Hepatocyte (in vitro differentiated cells): ENCODE data around the gene FAM20C. TPM values are rescaled to one million over a fixed set of nuclear protein-coding genes. Genes with fewer than 3 reads are reported as not detected.

ENCODE experiments used
- DNase-seq: peaks from one replicate; pipeline ENCODE4 v3.0.0-alpha.2; 2016; ENCODE audit warnings: low spot score
- H2AFZ ChIP-seq: fragments of 200-600 bp; sonication (generic); 2 replicates; pipeline ENCODE4 v1.6.0; 2016; ENCODE audit warnings: antibody characterized with exemption, mild to moderate bottlenecking
- H3K27ac ChIP-seq: fragments of 200-600 bp; sonication (generic); 2 replicates; pipeline ENCODE4 v1.5.1; 2016; ENCODE audit warnings: mild to moderate bottlenecking
- H3K27me3 ChIP-seq: fragments of 200-600 bp; sonication (generic); 2 replicates; pipeline ENCODE4 v1.6.1; 2016
- H3K36me3 ChIP-seq: fragments of 200-600 bp; sonication (generic); replicated peaks from 2 replicates; pipeline ENCODE4 v1.5.1; 2016; ENCODE audit warnings: low read depth; ENCODE audit not compliant: insufficient read depth
- H3K4me1 ChIP-seq: fragments of 200-600 bp; sonication (generic); 2 replicates; pipeline ENCODE4 v1.5.1; 2016; ENCODE audit warnings: mild to moderate bottlenecking, moderate library complexity; ENCODE audit not compliant: insufficient read depth
- H3K4me2 ChIP-seq: fragments of 200-600 bp; sonication (generic); 2 replicates; pipeline ENCODE4 v1.6.0; 2016
- H3K4me3 ChIP-seq: fragments of 200-600 bp; sonication (generic); 2 replicates; pipeline ENCODE4 v1.5.1; 2016; ENCODE audit warnings: mild to moderate bottlenecking
- H3K79me2 ChIP-seq: fragments of 200-600 bp; sonication (generic); 2 replicates; pipeline ENCODE4 v1.6.0; 2017; ENCODE audit warnings: mild to moderate bottlenecking
- H3K9me2 ChIP-seq: fragments of 200-600 bp; sonication (generic); replicated peaks from 2 replicates; pipeline ENCODE4 v1.6.0; 2017; ENCODE audit warnings: mild to moderate bottlenecking; ENCODE audit not compliant: insufficient read depth
- H3K9me3 ChIP-seq: fragments of 200-600 bp; sonication (generic); 2 replicates; pipeline ENCODE4 v1.5.1; 2016; ENCODE audit warnings: low read depth, mild to moderate bottlenecking
- H4K20me1 ChIP-seq: fragments of 200-600 bp; sonication (generic); 2 replicates; pipeline ENCODE4 v1.6.0; 2016; ENCODE audit warnings: mild to moderate bottlenecking; ENCODE audit not compliant: insufficient read depth, poor library complexity, severe bottlenecking
- EZH2 ChIP-seq: fragments of 200-600 bp; sonication (generic); IDR thresholded peaks from 2 replicates; pipeline ENCODE4 v1.6.1; 2016; ENCODE audit warnings: antibody characterized with exemption, mild to moderate bottlenecking, borderline replicate concordance
- EZH2phosphoT487 ChIP-seq: fragments of 200-600 bp; sonication (generic); IDR thresholded peaks from one replicate; pipeline ENCODE4 v1.6.1; 2018; ENCODE audit warnings: antibody characterized with exemption, mild to moderate bottlenecking, low read depth, moderate library complexity; ENCODE audit not compliant: unreplicated experiment, severe bottlenecking
- WGBS: methylation state at CpG from one replicate; pipeline ENCODE4 v1.1.6; 2016; ENCODE audit warnings: low lambda C conversion rate; ENCODE audit errors: missing lambda C conversion rate; 5-methylcytosine and 5-hydroxymethylcytosine counted together
- polyA plus RNA-seq: library from polyadenylated mRNA; unstranded; fragments of >200 nt; fragmentation: Nextera tagmentation; extraction: Ambion mirVana; gene quantifications from 2 replicates; pipeline ENCODE4 v1.2.1, GENCODE V29; 2016
- total RNA-seq: library from RNA; depleted of rRNA; stranded (reverse); fragments of >200 nt; gene quantifications from 2 replicates; pipeline ENCODE4 v1.2.3, GENCODE V29; 2014
- TF ChIP-seq, protein P1 (sequence below): fragments of 200-600 bp; sonication (generic); IDR thresholded peaks from 2 replicates; pipeline ENCODE4 v1.5.1; 2016; ENCODE audit warnings: antibody characterized with exemption, mild to moderate bottlenecking; ENCODE audit not compliant: poor library complexity

FAM20C gene
- total and polyA plus RNA-seq, 2 experiments from 2014 or later = 24.4 to 42.5 TPM

DNA sequence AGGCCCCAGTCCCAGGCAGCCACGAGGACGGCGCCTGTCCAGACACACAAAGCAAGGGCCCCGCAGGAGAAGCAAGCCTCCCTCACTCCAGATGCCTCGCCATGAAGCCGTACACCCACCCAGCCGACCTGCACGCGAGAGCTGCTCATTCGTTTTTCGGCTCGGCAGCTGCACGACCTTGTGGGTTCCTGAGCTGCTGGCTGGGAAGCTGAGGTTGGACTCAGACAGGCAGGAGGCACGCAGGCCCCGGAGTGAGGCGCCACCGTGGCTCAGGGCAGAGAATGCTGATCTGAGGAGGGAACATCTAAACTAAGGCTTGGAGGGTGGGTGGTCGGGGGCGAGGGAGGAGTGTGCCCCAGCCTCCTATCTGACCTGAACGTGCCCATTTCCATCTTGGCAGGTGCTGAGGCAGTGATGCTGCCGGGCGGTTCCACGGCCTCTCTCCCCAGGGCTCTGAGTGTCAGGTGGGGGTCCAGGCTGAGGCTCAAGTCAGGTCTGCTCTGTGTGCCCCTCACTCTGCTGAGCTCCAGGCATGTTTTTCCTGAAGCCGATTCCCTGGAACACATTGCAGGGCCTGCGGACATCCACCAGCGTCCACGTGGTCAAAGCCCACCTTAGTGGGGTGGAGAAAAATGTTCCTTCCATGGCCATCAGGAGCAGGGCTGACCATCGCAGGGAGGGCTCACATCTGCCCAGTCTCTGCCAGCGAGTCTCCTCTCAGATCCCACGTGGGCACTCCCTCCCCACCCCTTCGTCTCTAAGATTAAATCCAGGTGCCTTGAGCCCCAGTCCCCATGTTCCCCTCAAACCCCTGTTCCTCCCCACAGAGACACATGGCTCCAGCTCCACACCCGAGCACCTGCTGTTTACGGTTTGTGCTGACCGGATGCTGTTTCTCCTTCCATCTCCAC is 28.1 kb upstream of the FAM20C start:
- no peaks in the 10 kb centered on the region for H3K9me2 ChIP-seq
- no peak overlapping the region for H2AFZ ChIP-seq
- TF ChIP-seq EZH2 = no peak
- no peak for TF ChIP-seq EZH2phosphoT487
- TF ChIP-seq, protein P1, sequence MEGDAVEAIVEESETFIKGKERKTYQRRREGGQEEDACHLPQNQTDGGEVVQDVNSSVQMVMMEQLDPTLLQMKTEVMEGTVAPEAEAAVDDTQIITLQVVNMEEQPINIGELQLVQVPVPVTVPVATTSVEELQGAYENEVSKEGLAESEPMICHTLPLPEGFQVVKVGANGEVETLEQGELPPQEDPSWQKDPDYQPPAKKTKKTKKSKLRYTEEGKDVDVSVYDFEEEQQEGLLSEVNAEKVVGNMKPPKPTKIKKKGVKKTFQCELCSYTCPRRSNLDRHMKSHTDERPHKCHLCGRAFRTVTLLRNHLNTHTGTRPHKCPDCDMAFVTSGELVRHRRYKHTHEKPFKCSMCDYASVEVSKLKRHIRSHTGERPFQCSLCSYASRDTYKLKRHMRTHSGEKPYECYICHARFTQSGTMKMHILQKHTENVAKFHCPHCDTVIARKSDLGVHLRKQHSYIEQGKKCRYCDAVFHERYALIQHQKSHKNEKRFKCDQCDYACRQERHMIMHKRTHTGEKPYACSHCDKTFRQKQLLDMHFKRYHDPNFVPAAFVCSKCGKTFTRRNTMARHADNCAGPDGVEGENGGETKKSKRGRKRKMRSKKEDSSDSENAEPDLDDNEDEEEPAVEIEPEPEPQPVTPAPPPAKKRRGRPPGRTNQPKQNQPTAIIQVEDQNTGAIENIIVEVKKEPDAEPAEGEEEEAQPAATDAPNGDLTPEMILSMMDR = no peak
- WGBS = 88% methylated on average over 33 of the region's 34 CpGs
- no peaks in the 10 kb centered on the region for H3K9me3 ChIP-seq
- H3K4me2 ChIP-seq = peak overlapping the region; percentile 36
- H3K4me3 ChIP-seq = no peak overlapping the region
- no peaks in the 10 kb centered on the region for H3K36me3 ChIP-seq
- no peaks in the 10 kb centered on the region for H3K27me3 ChIP-seq
- H3K79me2 ChIP-seq = no peaks in the 10 kb centered on the region
- H3K4me1 ChIP-seq = peaks cover 34% of the 10 kb centered on the region
- H3K27ac ChIP-seq = peak overlapping the region; percentile 93
- H4K20me1 ChIP-seq = no peaks in the 10 kb centered on the region
- no peak for DNase-seq

DNA sequence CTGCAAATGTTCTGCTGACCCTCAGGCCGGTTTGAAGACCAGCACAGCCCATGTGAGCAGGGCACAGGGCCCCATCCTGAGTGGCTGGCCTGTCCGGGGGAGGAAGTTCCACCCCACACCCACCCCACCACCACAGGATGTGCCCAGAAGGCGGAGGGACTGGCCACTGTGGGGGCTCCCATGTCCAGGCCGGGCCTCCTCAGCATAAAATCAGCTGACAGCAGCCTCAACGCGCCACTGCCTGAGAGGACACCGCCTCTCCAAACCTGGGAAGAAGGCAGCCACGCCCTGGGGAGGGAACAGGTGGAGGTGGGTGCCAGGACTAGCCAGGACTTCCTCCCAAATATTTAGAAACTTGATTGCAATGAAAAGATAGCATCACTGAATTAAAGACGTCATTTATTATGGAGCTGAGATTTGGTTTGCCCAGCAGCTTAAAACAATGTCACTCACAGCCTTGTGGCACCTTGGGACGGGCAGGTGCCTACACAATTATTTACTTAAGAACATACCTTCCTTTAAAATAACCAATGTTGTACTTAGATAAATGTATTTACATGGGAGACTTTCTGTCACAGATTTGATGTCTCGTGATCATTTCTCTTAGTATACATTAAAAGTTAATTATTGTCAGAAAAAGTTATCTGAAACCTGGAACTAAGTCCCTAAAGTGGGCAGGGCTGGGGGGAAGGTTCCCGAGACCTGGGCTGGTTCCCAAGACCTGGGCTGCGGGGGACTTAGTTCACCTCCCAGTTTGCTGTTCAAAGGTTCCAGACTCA is 27.3 kb upstream of the FAM20C start:
- Histone ChIP-seq H3K36me3 (no peaks in the 10 kb centered on the region), H4K20me1 (no peaks in the 10 kb centered on the region), H3K9me2 (no peaks in the 10 kb centered on the region), H3K4me2 (peak overlapping the region; percentile 36), H3K27ac (peak overlapping the region; percentile 93), H3K79me2 (no peaks in the 10 kb centered on the region), H3K9me3 (no peaks in the 10 kb centered on the region), H3K4me1 (peaks cover 34% of the 10 kb centered on the region), H2AFZ (no peak overlapping the region), H3K4me3 (no peak overlapping the region), H3K27me3 (no peaks in the 10 kb centered on the region)
- no peak for TF ChIP-seq EZH2
- TF ChIP-seq EZH2phosphoT487 = no peak
- TF ChIP-seq, protein P1 = no peak
- DNase-seq = peak; percentile 76
- WGBS = 49% methylated on average over 12 of the region's 13 CpGs

DNA sequence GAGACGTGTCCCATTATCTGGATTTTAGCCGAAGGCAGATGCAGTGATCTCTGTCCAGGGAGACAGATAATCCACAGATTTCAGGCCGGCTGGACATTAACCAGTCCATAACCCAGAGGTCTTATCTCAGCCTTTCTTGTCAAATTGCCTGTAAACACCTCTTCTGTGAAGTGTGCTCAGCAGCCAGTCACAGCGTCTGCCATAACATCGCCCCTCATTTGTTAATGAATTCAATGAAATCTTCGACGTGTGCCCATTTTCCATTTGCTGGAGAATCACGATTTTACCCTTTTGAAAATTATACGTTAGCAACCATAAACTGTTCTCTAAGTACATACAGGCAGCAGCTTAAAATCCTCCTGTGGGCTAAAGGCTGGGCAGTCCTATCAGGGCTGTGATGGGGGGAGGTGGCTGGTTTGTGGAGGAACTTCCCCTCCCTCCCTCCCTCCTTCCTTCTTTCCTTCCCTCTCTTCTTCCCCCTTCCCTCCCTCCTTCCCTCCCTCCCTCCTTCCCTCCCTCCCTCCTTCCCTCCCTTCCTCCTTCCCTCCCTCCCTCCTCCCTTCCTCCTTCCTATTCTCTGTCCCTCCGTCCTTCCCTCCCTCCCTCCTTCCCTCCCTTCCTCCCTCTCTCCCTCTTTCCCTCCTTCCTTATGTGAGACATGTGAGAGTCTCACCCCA is 26.6 kb upstream of the FAM20C start:
- Histone ChIP-seq H3K4me1 (peaks cover 34% of the 10 kb centered on the region), H3K27ac (peak overlapping the region; percentile 93), H3K27me3 (no peaks in the 10 kb centered on the region), H2AFZ (peak overlapping the region; percentile 69), H3K4me2 (peak overlapping the region; percentile 36), H3K9me3 (no peaks in the 10 kb centered on the region), H3K9me2 (no peaks in the 10 kb centered on the region), H3K4me3 (no peak overlapping the region), H3K79me2 (no peaks in the 10 kb centered on the region), H3K36me3 (no peaks in the 10 kb centered on the region), H4K20me1 (no peaks in the 10 kb centered on the region)
- TF ChIP-seq, protein P1 = no peak
- TF ChIP-seq EZH2phosphoT487 (no peak), EZH2 (no peak)
- 23% methylated on average over 10 of the region's 10 CpGs for WGBS
- DNase-seq = peak; percentile 41
